Heart left ventricle (tissue), 16 donors: ENCODE results near the gene SELENOV. TPM values are rescaled to one million over a fixed set of nuclear protein-coding genes. Genes with fewer than 3 reads are reported as not detected.

Experiments
- ATAC-seq, 4 donors: fragments of 200-7000 bp; cut with Tn5 transposase; one replicate each; pipeline ENCODE4 v1.9.1; 2020 to 2022; ENCODE audit warnings: moderate library complexity in 4 of 4, mild to moderate bottlenecking in 3 of 4, moderate number of reproducible peaks in 1 of 4
- DNase-seq, 5 donors: peaks; one replicate each; pipeline ENCODE4 v3.0.0-alpha.2; 2020
- H3K27ac ChIP-seq, 12 donors: fragments of 200-600 bp; sonication (generic) in 4 of 12; one replicate each; pipeline versions ENCODE4 v1.5.0 to v1.8.0; 2016 to 2022; ENCODE audit warnings: mild to moderate bottlenecking in 2 of 12
- H3K27me3 ChIP-seq, 9 donors: fragments of 200-600 bp; sonication (generic) in 2 of 9; one replicate each; pipeline versions ENCODE4 v1.5.1 to v1.8.0; 2016 to 2022; ENCODE audit warnings: mild to moderate bottlenecking in 3 of 9
- H3K36me3 ChIP-seq, 9 donors: fragments of 200-600 bp; sonication (generic) in 2 of 9; one replicate each; pipeline versions ENCODE4 v1.5.0 to v1.8.0; 2018 to 2022; ENCODE audit warnings: mild to moderate bottlenecking in 2 of 9
- H3K4me1 ChIP-seq, 12 donors: fragments of 200-600 bp; sonication (generic) in 4 of 12; one replicate each; pipeline versions ENCODE4 v1.5.0 to v1.8.0; 2016 to 2022; ENCODE audit warnings: mild to moderate bottlenecking in 3 of 12
- H3K4me3 ChIP-seq, 12 donors: fragments of 200-600 bp; sonication (generic) in 4 of 12; one replicate each; pipeline versions ENCODE4 v1.5.0 to v1.8.0; 2017 to 2022; ENCODE audit warnings: mild to moderate bottlenecking in 9 of 12, moderate library complexity in 4 of 12
- H3K9me3 ChIP-seq, 12 donors: fragments of 200-600 bp; sonication (generic) in 4 of 12; one replicate each; pipeline versions ENCODE4 v1.5.0 to v1.8.0; 2016 to 2022; ENCODE audit warnings: mild to moderate bottlenecking in 1 of 12
- POLR2A ChIP-seq, 2 donors: fragments of 450-650 bp; IDR thresholded peaks; one replicate each; pipeline ENCODE4 v1.6.1; 2017; ENCODE audit warnings: antibody characterized with exemption in 2 of 2, mild to moderate bottlenecking in 2 of 2, moderate library complexity in 2 of 2
- WGBS, 4 donors: extraction: QIAGEN DNeasy Blood & Tissue Kit in 2 of 4; methylation state at CpG; one replicate each; pipeline versions ENCODE4 v1.1.5 to v1.1.7; 2013 to 2018; 5-methylcytosine and 5-hydroxymethylcytosine counted together
- intact Hi-C, 10 donors: fragments of 100-400 bp; cut with DNase I; formaldehyde crosslinking; loops; one replicate each; pipeline versions ENCODE4 v1.11.1 to v1.14.2; 2022
- polyA plus RNA-seq, 2 donors: library from polyadenylated mRNA; stranded (reverse); fragments of 200-250 nt; gene quantifications; one replicate each; pipeline ENCODE4 v1.2.3, GENCODE V29; 2013
- total RNA-seq, 9 donors: library from RNA; depleted of rRNA in 2 of 9; stranded (reverse); fragments of >200 nt in 2 of 9; fragmentation: NEBNext Ultra II Directional in 3 of 9; extraction: Animal tissue kit (Norgen Biotek cat#: 25700) in 3 of 9; gene quantifications; one replicate each; pipeline versions ENCODE4 v1.1.0 to v1.2.4, GENCODE V29; 2016 to 2023
- TF ChIP-seq, protein P1 (sequence below), 12 donors: fragments of 200-600 bp; sonication (generic) in 4 of 12; IDR thresholded peaks; one replicate each; pipeline versions ENCODE4 v1.5.0 to v1.8.0; 2018 to 2022; ENCODE audit warnings: antibody characterized with exemption in 12 of 12, mild to moderate bottlenecking in 5 of 12
- donor health status: ischemic (EF 13 %, LVEDD 7.1; RV severe dilation, severe dysfunction).
- donor health status: healthy with polysubstance abuse.
- donor health status: DM: no; HTN: yes; CAD: no.
- donor health status: DM: no; HTN: no; CAD: no.
- donor health status: ischemic (EF 25% LVEDD 6.9; RV normal size, moderate dysfunction).
- donor health status: ischemic (EF 25% LVEDD 5.7; RV mildly dilated, moderate dysfunction).
- donor health status: healthy.
- donor health status: DM: yes; HTN: yes; CAD: no.
- donor health status: ischemic (EF 35%, LVEDD 5.7; RV mildly dilated, moderate dysfunction).
- donor health status: nonischemic (EF 11% LVEDD 7.7; RV severe dilation, severe dysfunction).
- donor health status: DM: yes; HTN: yes; CAD: no.
- donor health status: PGD.
- donor health status: ischemic (EF 29% LVEDD 5.4; RV normal size, mild dysfunction).
- donor health status: nonischemic (EF 23%, LVEDD 6.1; RV moderate dilation, normal function).

SELENOV gene
- total and polyA plus RNA-seq, 11 donors = not detected

DNA sequence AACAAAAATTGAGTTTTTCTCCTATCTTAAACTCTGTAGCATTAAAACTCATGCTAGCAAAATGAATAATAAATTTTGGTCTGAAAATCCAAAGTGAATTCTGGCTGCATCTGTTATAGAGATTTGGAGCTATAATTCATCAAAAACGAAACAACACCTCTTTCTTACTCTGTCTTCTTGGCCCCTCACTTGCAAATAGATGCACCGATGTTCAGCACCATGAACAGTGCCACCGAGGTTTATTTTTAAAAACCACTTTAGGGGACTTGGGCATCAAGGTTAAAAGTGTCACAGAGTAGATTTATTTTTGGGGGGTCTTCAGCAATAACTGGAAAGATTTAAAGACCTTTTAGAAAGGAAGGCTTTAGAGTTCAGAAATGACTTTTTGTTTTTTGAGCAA is 51.1 kb downstream of the SELENOV start:
- DNase-seq (no peak), ATAC-seq (no peak)
- no peaks in the 10 kb centered on the region for H3K9me3 ChIP-seq
- no peak for TF ChIP-seq POLR2A (IDR thresholded peaks at IDR 0.05)
- TF ChIP-seq, protein P1, sequence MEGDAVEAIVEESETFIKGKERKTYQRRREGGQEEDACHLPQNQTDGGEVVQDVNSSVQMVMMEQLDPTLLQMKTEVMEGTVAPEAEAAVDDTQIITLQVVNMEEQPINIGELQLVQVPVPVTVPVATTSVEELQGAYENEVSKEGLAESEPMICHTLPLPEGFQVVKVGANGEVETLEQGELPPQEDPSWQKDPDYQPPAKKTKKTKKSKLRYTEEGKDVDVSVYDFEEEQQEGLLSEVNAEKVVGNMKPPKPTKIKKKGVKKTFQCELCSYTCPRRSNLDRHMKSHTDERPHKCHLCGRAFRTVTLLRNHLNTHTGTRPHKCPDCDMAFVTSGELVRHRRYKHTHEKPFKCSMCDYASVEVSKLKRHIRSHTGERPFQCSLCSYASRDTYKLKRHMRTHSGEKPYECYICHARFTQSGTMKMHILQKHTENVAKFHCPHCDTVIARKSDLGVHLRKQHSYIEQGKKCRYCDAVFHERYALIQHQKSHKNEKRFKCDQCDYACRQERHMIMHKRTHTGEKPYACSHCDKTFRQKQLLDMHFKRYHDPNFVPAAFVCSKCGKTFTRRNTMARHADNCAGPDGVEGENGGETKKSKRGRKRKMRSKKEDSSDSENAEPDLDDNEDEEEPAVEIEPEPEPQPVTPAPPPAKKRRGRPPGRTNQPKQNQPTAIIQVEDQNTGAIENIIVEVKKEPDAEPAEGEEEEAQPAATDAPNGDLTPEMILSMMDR (IDR thresholded peaks at IDR 0.05) = no peak
- no peak overlapping the region for H3K4me3 ChIP-seq
- no peaks in the 10 kb centered on the region for H3K4me1 ChIP-seq
- no peak overlapping the region for H3K27ac ChIP-seq
- H3K36me3 ChIP-seq = no peaks in the 10 kb centered on the region
- WGBS, 4 donors = 36 to 45% (median 41%) methylated on average over 3 of the region's 3 CpGs
- H3K27me3 ChIP-seq = peaks cover 0 to 31% (median 3%) of the 10 kb centered on the region in 9 donors
- intact Hi-C loops = no loop called here

DNA sequence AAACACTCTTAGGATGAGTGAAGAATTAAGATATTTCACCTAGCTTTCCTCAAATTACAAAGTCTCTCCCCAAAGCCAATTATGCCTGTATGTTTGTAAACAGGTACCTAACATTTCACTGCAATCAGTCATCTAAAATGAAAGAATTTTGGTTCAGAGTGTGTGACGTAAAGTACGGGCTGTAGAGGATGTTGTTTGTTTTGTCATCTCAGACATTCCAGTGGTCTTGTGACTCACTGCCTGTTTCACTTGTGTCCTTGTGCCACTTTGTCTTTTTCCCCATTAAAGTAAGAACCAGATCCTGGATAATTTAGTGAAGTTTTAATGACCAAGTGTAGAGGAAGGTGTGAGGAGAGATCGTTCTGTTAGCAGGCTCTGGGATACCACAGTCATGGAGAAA is 53.7 kb downstream of the SELENOV start:
- WGBS, 4 donors = 59 to 70% (median 61%) methylated on average over 3 of the region's 3 CpGs
- no peak for TF ChIP-seq POLR2A (IDR thresholded peaks at IDR 0.05)
- TF ChIP-seq, protein P1 (IDR thresholded peaks at IDR 0.05) = no peak
- no peak overlapping the region for H3K4me3 ChIP-seq
- H3K27me3 ChIP-seq = peaks cover 0 to 28% (median 3%) of the 10 kb centered on the region in 9 donors
- intact Hi-C loops = no loop called here
- no peak overlapping the region for H3K27ac ChIP-seq
- H3K9me3 ChIP-seq = peaks cover 0 to 14% (median under 1%) of the 10 kb centered on the region in 12 donors
- H3K36me3 ChIP-seq = no peaks in the 10 kb centered on the region
- no peak for ATAC-seq
- no peaks in the 10 kb centered on the region for H3K4me1 ChIP-seq
- no peak for DNase-seq

Other genes starting within 250 kb of the SELENOV start
- not detected for gene IFNL2, start 246.7 kb upstream of the SELENOV start, total RNA-seq
- not detected for gene IFNL2, start 246.7 kb upstream of the SELENOV start, polyA plus RNA-seq
- not detected for gene IFNL1, start 218.7 kb upstream of the SELENOV start, total RNA-seq
- gene IFNL1, start 218.7 kb upstream of the SELENOV start, polyA plus RNA-seq = not detected
- under 1 TPM in 8 of 9 donors, not detected in 1; 0.09 to 0.50 (median 0.28) TPM for gene LRFN1, start 194.3 kb upstream of the SELENOV start, total RNA-seq
- gene LRFN1, start 194.3 kb upstream of the SELENOV start, polyA plus RNA-seq = under 1 TPM; 0.14 to 0.34 TPM
- gene GMFG, start 179.1 kb upstream of the SELENOV start, total RNA-seq = 10 to 100 TPM in 8 of 9 donors, 1 to 10 TPM in 1; 6.4 to 93.3 (median 10.8) TPM
- 10 to 100 TPM; 16.8 to 18.7 TPM for gene GMFG, start 179.1 kb upstream of the SELENOV start, polyA plus RNA-seq
- gene SAMD4B, start 172.7 kb upstream of the SELENOV start, total RNA-seq = 100 to 1,000 TPM in 1 of 9 donors, 10 to 100 TPM in 8; 34.9 to 101 (median 52.3) TPM
- 10 to 100 TPM; 62.1 to 78.6 TPM for gene SAMD4B, start 172.7 kb upstream of the SELENOV start, polyA plus RNA-seq
- gene PAF1, start 124.0 kb upstream of the SELENOV start, total RNA-seq = 10 to 100 TPM; 32.8 to 75.7 (median 40.7) TPM
- 10 to 100 TPM; 32.5 to 61.1 TPM for gene PAF1, start 124.0 kb upstream of the SELENOV start, polyA plus RNA-seq
- gene MED29, start 123.8 kb upstream of the SELENOV start, total RNA-seq = 10 to 100 TPM; 26.3 to 53.0 (median 34.1) TPM
- gene MED29, start 123.8 kb upstream of the SELENOV start, polyA plus RNA-seq = 10 to 100 TPM; 34.1 to 46.0 TPM
- 100 to 1,000 TPM in 2 of 9 donors, 10 to 100 TPM in 7; 16.1 to 145 (median 51.1) TPM for gene ZFP36, start 108.3 kb upstream of the SELENOV start, total RNA-seq
- 10 to 100 TPM; 45.8 to 65.1 TPM for gene ZFP36, start 108.3 kb upstream of the SELENOV start, polyA plus RNA-seq
- gene PLEKHG2, start 102.5 kb upstream of the SELENOV start, total RNA-seq = 10 to 100 TPM in 8 of 9 donors, 1 to 10 TPM in 1; 9.2 to 38.5 (median 14.6) TPM
- gene PLEKHG2, start 102.5 kb upstream of the SELENOV start, polyA plus RNA-seq = 10 to 100 TPM in 1 of 2 donors, 1 to 10 TPM in 1; 8.9 to 11.7 TPM
- gene RPS16, start 79.2 kb upstream of the SELENOV start, total RNA-seq = 1,000 to 10,000 TPM in 7 of 9 donors, 100 to 1,000 TPM in 2; 617 to 1,566 (median 1,374) TPM
- gene RPS16, start 79.2 kb upstream of the SELENOV start, polyA plus RNA-seq = 1,000 to 10,000 TPM; 1,266 to 2,656 TPM
- gene SUPT5H, start 69.6 kb upstream of the SELENOV start, total RNA-seq = 100 to 1,000 TPM in 1 of 9 donors, 10 to 100 TPM in 8; 64.2 to 113 (median 81.7) TPM
- 100 to 1,000 TPM in 1 of 2 donors, 10 to 100 TPM in 1; 63.8 to 112 TPM for gene SUPT5H, start 69.6 kb upstream of the SELENOV start, polyA plus RNA-seq
- gene TIMM50, start 34.3 kb upstream of the SELENOV start, total RNA-seq = 10 to 100 TPM; 66.0 to 91.3 (median 77.3) TPM
- 100 to 1,000 TPM; 103 to 106 TPM for gene TIMM50, start 34.3 kb upstream of the SELENOV start, polyA plus RNA-seq
- gene DLL3, start 16.2 kb upstream of the SELENOV start, total RNA-seq = not detected
- gene DLL3, start 16.2 kb upstream of the SELENOV start, polyA plus RNA-seq = not detected
- gene EID2B, start 17.7 kb downstream of the SELENOV start, total RNA-seq = 1 to 10 TPM; 1.1 to 5.1 (median 2.9) TPM
- 1 to 10 TPM; 1.4 to 2.2 TPM for gene EID2B, start 17.7 kb downstream of the SELENOV start, polyA plus RNA-seq
- gene EID2, start 25.0 kb downstream of the SELENOV start, total RNA-seq = 10 to 100 TPM in 7 of 9 donors, 1 to 10 TPM in 2; 7.1 to 14.6 (median 12.6) TPM
- 10 to 100 TPM; 12.9 to 16.5 TPM for gene EID2, start 25.0 kb downstream of the SELENOV start, polyA plus RNA-seq
- gene LGALS13, start 87.4 kb downstream of the SELENOV start, total RNA-seq = not detected
- gene LGALS13, start 87.4 kb downstream of the SELENOV start, polyA plus RNA-seq = not detected
- gene LGALS16, start 140.8 kb downstream of the SELENOV start, total RNA-seq = not detected
- gene LGALS16, start 140.8 kb downstream of the SELENOV start, polyA plus RNA-seq = not detected
- not detected for gene LGALS14, start 189.3 kb downstream of the SELENOV start, total RNA-seq
- gene LGALS14, start 189.3 kb downstream of the SELENOV start, polyA plus RNA-seq = not detected
- 1 to 10 TPM in 2 of 9 donors, not detected in 7; 1.2 to 8.2 TPM for gene CLC, start 222.9 kb downstream of the SELENOV start, total RNA-seq
- under 1 TPM in 1 of 2 donors, not detected in 1; 0.15 TPM for gene CLC, start 222.9 kb downstream of the SELENOV start, polyA plus RNA-seq